NCI-H2029 (cell line): ENCODE measurements around the gene DCC.

ENCODE experiments used
- DNase-seq: peaks from one replicate; lab custom pipeline; 2025; lab: John Stamatoyannopoulos, UW

Gene DCC

GRCh38 chr18:53521068-53521467 is 1181.1 kb downstream of the DCC start:
- DNase-seq = no peak

DNA sequence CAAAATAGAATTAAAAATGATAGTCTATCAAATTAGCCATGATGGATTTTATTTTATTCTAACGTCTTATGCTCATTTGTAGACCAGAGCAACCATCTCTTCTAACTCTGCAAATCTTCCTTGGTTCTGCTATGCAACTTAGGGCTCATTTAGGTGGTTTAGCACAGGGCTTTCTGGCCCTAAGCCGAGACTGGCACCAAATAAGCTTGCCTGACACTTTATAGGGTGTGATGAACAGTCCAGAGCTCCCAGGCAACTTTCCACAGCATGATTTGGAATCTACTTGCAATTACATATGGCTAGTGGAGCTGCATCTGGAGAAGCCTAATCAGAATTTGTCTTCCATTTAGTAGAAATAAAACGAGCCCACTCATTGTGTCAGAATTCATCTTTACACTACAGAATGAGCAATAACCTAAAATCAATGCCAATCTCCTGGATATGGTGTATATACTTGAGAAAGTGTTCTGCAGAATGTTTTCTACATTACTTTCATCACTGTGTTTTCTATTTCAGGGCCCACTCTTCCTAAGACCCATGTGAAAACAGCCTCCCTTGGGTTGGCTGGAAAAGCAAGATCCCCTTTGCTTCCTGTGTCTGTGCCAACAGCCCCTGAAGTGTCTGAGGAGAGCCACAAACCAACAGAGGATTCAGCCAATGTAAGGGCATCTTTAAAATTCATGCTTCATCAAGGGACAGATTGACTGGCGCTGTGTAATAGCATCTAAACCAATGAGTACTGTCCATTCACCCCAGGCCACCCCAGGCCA is 1186.3 kb downstream of the DCC start:
- no peak for DNase-seq

- no peak for DNase-seq
Observed at GRCh38 chr18:53527365-53527764, 1187.4 kb downstream of the DCC start.

DNA sequence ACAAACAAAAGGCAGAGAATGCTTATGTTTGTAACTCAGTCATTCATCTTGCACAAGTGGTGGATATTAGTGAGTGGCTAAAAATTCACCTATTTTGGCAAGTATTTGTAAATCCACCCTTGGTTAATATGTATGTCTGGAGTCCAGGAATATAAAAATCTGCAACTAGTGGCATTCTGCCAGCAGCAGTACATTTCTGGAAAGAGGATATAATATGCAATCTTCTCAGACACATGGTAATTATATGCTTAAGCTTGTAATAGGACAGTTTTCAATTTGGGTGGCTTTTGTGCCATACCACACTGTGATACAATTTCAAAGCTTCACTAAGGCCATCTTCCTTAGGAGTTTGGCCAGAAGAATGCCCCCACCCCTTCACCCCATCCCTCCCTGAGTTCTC is 1191.2 kb downstream of the DCC start:
- DNase-seq = no peak

DNA sequence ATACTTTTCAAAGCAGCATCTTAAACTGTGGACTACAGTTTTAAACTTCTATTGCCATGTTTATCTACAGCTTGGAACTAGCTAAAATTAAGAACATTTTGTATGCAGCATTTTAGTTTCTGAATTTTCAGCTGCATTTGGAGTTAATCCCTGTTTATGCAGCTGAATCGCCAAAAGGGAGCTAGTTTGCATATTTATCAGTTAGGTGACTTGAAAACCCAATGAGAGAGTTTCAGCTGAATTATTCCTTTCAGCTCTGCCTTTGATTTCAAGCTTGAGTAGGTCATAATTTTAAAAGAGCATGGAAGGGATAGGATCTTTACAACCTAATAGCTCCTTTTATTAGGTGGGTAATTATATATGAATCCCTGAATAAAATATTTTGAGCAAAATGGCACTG is 1191.9 kb downstream of the DCC start:
- DNase-seq = no peak

DNA sequence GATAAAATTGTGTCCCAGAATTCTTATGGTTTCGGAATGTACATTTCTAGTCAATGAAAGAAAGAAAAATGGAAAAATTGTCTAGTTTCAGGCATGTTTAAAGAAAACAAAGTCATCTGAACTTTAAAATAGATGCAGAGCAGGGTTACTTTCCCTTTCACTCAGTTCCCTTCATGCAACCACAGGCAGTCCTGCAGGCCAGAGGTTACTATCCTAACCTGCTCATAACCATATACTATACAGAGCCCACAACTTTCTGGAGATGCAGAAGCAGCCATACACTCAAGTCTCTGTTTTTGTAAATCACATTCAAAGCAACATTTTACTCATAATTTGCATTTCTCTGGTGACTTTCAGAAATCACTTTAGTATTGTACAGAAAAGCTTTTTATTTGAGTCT is 1194.2 kb downstream of the DCC start:
- DNase-seq = no peak

DNA sequence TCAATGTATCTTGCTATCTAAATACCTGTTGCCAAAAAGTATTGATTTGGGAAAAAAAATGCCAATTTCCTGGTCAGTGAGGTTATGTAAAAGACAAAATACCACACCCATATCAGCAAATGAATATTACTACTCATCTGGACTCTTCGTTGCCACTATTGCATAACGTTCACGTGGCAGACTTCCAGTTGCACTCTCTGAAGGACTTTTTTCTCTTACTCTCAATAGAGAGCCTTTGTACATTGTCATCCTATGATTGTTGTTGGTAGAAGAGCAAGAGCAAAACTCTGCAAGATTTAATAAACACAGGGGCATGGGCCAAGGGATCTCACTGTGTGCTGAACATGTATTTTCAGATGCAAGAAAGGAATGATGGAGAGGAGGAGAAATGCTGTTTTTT is 1194.7 kb downstream of the DCC start:
- DNase-seq = no peak

GRCh38 chr18:53536908-53537307 is 1196.9 kb downstream of the DCC start:
- no peak for DNase-seq

DNA sequence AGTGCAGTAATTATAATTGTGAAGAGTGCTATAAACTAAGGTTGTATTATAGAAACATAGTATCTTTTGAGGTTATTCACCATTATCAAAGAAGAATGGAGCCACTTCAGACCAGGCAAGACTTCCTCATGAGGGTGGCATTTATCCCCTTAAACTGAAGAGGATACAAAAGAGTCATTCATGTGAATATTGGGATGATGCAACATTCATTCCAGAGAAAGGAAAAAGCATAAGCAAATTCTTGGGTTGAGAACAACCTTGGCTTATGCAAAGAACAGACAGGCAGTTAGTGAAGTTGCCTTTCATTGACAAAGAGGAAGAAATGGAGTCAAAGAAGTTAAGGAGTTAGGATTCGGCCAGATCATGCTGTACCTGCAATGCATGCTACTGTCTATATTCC is 1201.9 kb downstream of the DCC start:
- no peak for DNase-seq

DNA sequence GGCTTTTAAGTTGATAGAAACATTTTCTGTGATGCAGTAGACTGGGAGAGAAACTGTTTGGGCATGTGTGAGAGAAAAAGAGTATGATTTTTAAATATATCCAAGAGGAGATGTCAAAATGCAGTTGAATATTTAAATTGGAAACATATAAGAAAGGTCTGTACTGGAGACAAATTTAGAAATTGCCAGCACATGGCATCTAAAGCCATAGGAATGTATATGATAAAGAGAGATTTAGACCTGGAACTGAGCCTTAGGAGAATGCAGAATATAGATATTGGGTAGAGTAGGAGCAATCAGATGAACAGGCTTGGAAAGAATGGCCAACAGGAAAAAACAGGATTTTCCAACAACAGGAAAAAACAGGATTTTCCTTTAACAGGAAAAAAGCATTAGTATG is 1203.7 kb downstream of the DCC start:
- no peak for DNase-seq

DNA sequence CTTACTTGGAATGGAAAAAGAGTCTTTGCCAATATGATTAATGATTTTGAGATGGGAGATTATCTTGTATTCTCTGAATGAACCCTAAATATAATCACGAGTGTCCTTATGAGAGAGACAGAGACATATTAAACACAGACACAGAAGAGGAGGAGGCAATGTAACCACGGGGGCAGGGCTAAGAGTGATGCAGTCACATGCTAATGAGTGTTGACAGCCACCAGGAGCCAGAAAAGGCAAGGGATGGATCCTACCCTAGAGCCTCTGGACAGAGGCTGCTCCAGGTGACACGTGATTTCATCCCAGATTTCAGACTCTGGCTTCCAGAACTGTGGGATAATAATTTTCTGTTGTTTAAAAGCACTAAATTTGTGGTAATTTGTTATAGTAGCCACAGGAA is 1204.9 kb downstream of the DCC start:
- no peak for DNase-seq

- DNase-seq = no peak
Observed at GRCh38 chr18:53551868-53552426, 1212.0 kb downstream of the DCC start.

DNA sequence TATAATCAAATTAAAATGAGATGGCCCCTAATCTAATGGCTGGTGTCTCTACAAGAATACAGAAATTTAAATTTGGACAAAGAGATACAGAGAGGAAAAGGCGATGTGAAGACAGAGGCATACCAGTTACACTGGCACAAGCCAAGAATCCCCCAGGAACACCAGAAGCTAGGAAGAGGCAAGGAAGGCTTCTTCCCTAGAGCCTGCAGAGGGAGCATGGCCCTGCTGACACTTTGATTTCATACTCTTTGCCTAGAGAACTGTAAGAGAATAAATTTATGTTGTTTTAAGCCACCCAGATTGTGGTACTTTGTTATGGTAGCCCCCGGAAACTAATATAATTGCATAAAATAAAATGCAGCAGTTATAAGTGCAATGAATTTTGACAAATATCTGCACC is 1213.0 kb downstream of the DCC start:
- DNase-seq = no peak

GRCh38 chr18:53556450-53556849 is 1216.5 kb downstream of the DCC start:
- no peak for DNase-seq

GRCh38 chr18:53560546-53560945 is 1220.5 kb downstream of the DCC start:
- no peak for DNase-seq

GRCh38 chr18:53566626-53567025 is 1226.6 kb downstream of the DCC start:
- no peak for DNase-seq

DNA sequence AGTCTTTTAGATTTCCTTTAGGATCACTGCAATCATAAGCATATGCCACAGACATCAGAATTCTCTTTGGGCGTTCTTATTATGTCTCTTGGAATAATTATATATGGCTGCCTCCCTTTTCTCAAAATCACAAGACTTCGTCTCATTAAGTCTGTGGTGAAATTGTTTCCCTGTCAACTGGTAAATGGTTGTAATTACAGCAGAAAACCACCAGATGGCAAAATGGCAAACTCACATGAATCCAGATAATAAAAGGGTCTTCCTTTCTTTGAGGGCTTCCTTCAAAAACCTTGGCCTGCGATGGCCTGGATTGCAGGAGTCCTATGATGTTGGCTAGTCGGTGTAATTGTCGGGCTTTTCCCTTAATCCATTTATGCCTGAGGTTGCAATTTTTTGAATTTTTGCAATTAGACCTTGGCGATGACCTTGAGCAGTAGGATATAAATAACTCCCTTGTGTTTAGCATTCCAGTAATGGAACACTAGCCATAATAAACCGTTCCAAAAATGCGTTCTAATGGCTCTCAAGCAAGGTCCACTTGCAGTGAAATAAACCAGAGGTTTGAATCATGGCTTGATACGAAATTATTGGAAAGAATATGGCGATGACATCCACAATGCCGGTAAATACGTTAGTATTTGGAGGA is 1228.1 kb downstream of the DCC start:
- DNase-seq = no peak
